HepG2 (cell line): Measurements from ENCODE around the gene PIK3C2B. TPM values are rescaled to one million over a fixed set of nuclear protein-coding genes. Genes with fewer than 3 reads are reported as not detected.
A peak's percentile ranks its signal among the peaks of the same experiment; 100 is the strongest.

Experiments
- CBX1 ChIP-seq: IDR thresholded peaks from one replicate; pipeline ENCODE4 v1.6.1; 2016; ENCODE audit warnings: antibody characterized with exemption, low read depth
- EED ChIP-seq: sonication (generic); formaldehyde crosslinking; IDR thresholded peaks from 2 replicates; pipeline ENCODE4 v1.5.0; 2020; ENCODE audit warnings: mild to moderate bottlenecking, missing genetic modification reagents
- ETV5 ChIP-seq: IDR thresholded peaks from 2 replicates; pipeline ENCODE4 v1.6.1; 2018; ENCODE audit warnings: missing biosample characterization, missing genetic modification reagents, inconsistent platforms, borderline replicate concordance
- ETV6 ChIP-seq: sonication (generic); formaldehyde crosslinking; conservative IDR thresholded peaks from 2 replicates; pipeline ENCODE4 v1.4.0; 2020; ENCODE audit warnings: missing genetic modification reagents
- FOXA3 ChIP-seq: IDR thresholded peaks from 2 replicates; pipeline ENCODE4 v1.6.1; 2016; ENCODE audit warnings: missing genetic modification reagents, missing compliant biosample characterization
- HNRNPH1 ChIP-seq: fragments of 200-400 bp; formaldehyde crosslinking; optimal IDR thresholded peaks from 2 replicates; pipeline ENCODE3; 2017; ENCODE audit warnings: mild to moderate bottlenecking, low read depth, low read length
- HNRNPLL ChIP-seq: fragments of 200-400 bp; formaldehyde crosslinking; IDR thresholded peaks from 2 replicates; pipeline ENCODE4 v1.6.1; 2017; ENCODE audit warnings: mild to moderate bottlenecking, low read depth, low read length; ENCODE audit not compliant: poor library complexity, severe bottlenecking
- ISL2 ChIP-seq: sonication (generic); formaldehyde crosslinking; IDR thresholded peaks from 2 replicates; pipeline ENCODE4 v1.5.0; 2020; ENCODE audit warnings: missing genetic modification reagents
- KDM5B ChIP-seq: sonication (generic); formaldehyde crosslinking; IDR thresholded peaks from 2 replicates; pipeline ENCODE4 v1.4.0; 2020; ENCODE audit warnings: missing genetic modification reagents, mild to moderate bottlenecking, borderline replicate concordance
- MAFG ChIP-seq: sonication (generic); formaldehyde crosslinking; IDR thresholded peaks from 2 replicates; pipeline ENCODE4 v1.5.1; 2020; ENCODE audit warnings: mild to moderate bottlenecking, missing genetic modification reagents
- MTA1 ChIP-seq: sonication (generic); formaldehyde crosslinking; IDR thresholded peaks from 2 replicates; pipeline ENCODE4 v1.4.0; 2020; ENCODE audit warnings: missing genetic modification reagents, mild to moderate bottlenecking, borderline replicate concordance
- MXI1 ChIP-seq: IDR thresholded peaks from 3 replicates; pipeline ENCODE4 v1.6.1; 2012; ENCODE audit warnings: low read depth, low read length, inconsistent platforms, borderline replicate concordance
- MZF1 ChIP-seq: sonication (generic); formaldehyde crosslinking; IDR thresholded peaks from 2 replicates; pipeline ENCODE4 v1.8.1; 2023; ENCODE audit warnings: mild to moderate bottlenecking, missing genetic modification reagents, borderline replicate concordance
- RBM39 ChIP-seq: fragments of 200-400 bp; formaldehyde crosslinking; IDR thresholded peaks from one replicate; pipeline ENCODE4 v1.6.1; 2018; ENCODE audit warnings: antibody characterized with exemption, mild to moderate bottlenecking, low read depth, low read length; ENCODE audit not compliant: poor library complexity, severe bottlenecking
- SALL2 ChIP-seq: sonication (generic); formaldehyde crosslinking; IDR thresholded peaks from 2 replicates; pipeline ENCODE4 v1.8.1; 2023; ENCODE audit warnings: mild to moderate bottlenecking, missing genetic modification reagents, inconsistent platforms
- SAP130 ChIP-seq: IDR thresholded peaks from 2 replicates; pipeline ENCODE4 v1.6.1; 2016; ENCODE audit warnings: low read depth
- ZKSCAN8 ChIP-seq: IDR thresholded peaks from 2 replicates; pipeline ENCODE4 v1.6.1; 2016; ENCODE audit warnings: borderline replicate concordance, missing genetic modification reagents, missing compliant biosample characterization
- ZNF274 ChIP-seq: sonication (generic); formaldehyde crosslinking; IDR thresholded peaks from 2 replicates; pipeline ENCODE4 v1.5.1; 2020; ENCODE audit warnings: mild to moderate bottlenecking, missing genetic modification reagents
- ZNF276 ChIP-seq: sonication (generic); formaldehyde crosslinking; IDR thresholded peaks from 2 replicates; pipeline ENCODE4 v1.4.0; 2020; ENCODE audit warnings: mild to moderate bottlenecking, low read depth, missing genetic modification reagents
- ZNF580 ChIP-seq: IDR thresholded peaks from 2 replicates; pipeline ENCODE4 v1.6.1; 2016; ENCODE audit warnings: low read depth, borderline replicate concordance
- ZNF652 ChIP-seq: IDR thresholded peaks from 2 replicates; pipeline ENCODE4 v1.6.1; 2016; ENCODE audit warnings: low read depth, borderline replicate concordance
- ZNF709 ChIP-seq: sonication (generic); formaldehyde crosslinking; IDR thresholded peaks from 2 replicates; pipeline ENCODE4 v1.5.0; 2020; ENCODE audit warnings: mild to moderate bottlenecking, missing genetic modification reagents
- ZNF879 ChIP-seq: sonication (generic); formaldehyde crosslinking; IDR thresholded peaks from 2 replicates; pipeline ENCODE4 v1.8.1; 2023; ENCODE audit warnings: missing genetic modification reagents
- polyA plus RNA-seq, 8 experiments: library from polyadenylated mRNA; depleted of rRNA in 3 of 8; stranded (reverse) in 7 of 8; unstranded in 1 of 8; fragments of >200 nt; fragmentation: Illumina TruSeq in 4 of 8; extraction: Trizol in 4 of 8; gene quantifications; 2 replicates each; pipeline versions ENCODE4 v1.2.1 to v1.2.3, GENCODE V29; 2011 to 2016; ENCODE audit warnings: low read depth in 4 of 8, missing spikeins in 1 of 8, mixed read lengths in 1 of 8; ENCODE audit not compliant: insufficient read depth in 1 of 8
- total RNA-seq, 5 experiments: library from RNA; depleted of rRNA; stranded (reverse); fragments of >200 nt; fragmentation: Illumina TruSeq; extraction: Trizol; gene quantifications; 2 replicates each; pipeline ENCODE4 v1.2.3, GENCODE V29; 2016; ENCODE audit warnings: low read depth in 1 of 5
- TF ChIP-seq, protein P1 (sequence below): sonication (generic); formaldehyde crosslinking; conservative IDR thresholded peaks from 2 replicates; pipeline ENCODE4 v1.4.0; 2020; ENCODE audit warnings: mild to moderate bottlenecking, missing genetic modification reagents, moderate library complexity
- TF ChIP-seq, protein P2 (sequence below): sonication (generic); formaldehyde crosslinking; IDR thresholded peaks from 2 replicates; pipeline ENCODE4 v1.4.0; 2020; ENCODE audit warnings: mild to moderate bottlenecking, missing genetic modification reagents

Gene PIK3C2B
- total and polyA plus RNA-seq, 2 of the 13 experiments (the other 11 are each of a cell fraction or from before 2014, with no cell fraction given): 3.4 to 4.5 TPM

DNA sequence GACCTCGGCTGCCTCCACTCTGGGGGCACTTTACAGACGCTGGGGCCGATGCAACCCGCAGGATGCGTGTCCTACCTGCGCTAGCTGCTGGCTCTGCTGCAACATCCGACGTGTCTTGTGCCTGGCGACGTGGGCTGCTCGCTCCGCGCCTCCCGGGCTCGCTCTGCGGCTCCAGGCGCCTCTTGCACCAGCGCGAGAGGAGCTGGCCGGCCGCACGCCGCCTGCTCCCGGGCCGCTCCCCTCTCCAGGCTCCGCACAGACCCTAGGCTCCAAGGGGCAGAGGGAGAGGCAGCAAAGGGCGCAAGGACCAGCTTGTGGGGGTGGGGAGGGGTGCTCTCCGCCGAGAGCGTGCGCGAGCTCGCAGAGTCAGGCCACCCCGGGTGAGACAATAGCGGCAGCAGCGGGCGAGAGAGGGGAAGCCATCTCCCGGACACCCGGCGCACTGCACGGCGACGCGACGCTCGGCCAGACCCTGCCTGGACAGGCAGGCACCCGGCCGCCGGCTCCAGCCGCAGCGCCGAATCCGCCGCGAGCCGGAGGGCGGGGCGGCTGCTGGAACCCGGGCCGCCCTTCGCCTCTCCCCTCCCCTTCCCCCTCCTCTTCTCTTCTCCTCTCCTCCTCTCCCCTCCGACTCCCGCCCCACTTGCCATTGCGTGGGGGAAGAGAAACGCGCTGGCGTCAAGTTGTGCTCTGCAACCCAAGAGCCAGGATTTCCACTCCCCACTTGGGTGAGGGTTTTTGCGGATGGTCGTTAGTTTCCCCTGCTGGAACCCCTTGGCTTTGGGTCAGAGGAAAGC, at the start of gene PIK3C2B (continued):
- TF ChIP-seq ISL2 (CRISPR knock-in tag) (no peak), ETV5 (CRISPR knock-in tag) (peak; percentile 20; the same call in 1 of the 2 replicates), SALL2 (CRISPR knock-in tag) (peak; percentile 87; the same call in 1 of the 2 replicates), SAP130 (peak; percentile 70; the same call in 1 of the 2 replicates), ZNF709 (CRISPR knock-in tag) (peak; percentile 60; the same call in 1 of the 2 replicates), ZNF580 (CRISPR knock-in tag) (peak; percentile 70), ZNF652 (no peak), CBX1 (no peak), MTA1 (CRISPR knock-in tag) (peak; percentile 67; the same call in 1 of the 2 replicates), FOXA3 (peak; percentile 54), RBM39 (peak; percentile 55), KDM5B (CRISPR knock-in tag) (peak; percentile 92), MXI1 (peak; percentile 68; the same call in 1 of the 3 replicates), HNRNPH1 (no peak), MZF1 (CRISPR knock-in tag) (no peak), MAFG (CRISPR knock-in tag) (no peak), ZKSCAN8 (CRISPR knock-in tag) (0 out of 2 replicates have a peak, but pooled peaks have one; percentile 60), ZNF274 (peak; percentile 71; the same call in 1 of the 2 replicates), EED (no peak), ETV6 (0 out of 2 replicates have a peak, but pooled peaks have one; percentile 68), ZNF879 (no peak), HNRNPLL (peak; percentile 90), ZNF276 (CRISPR knock-in tag) (no peak)
- TF ChIP-seq, protein P1, sequence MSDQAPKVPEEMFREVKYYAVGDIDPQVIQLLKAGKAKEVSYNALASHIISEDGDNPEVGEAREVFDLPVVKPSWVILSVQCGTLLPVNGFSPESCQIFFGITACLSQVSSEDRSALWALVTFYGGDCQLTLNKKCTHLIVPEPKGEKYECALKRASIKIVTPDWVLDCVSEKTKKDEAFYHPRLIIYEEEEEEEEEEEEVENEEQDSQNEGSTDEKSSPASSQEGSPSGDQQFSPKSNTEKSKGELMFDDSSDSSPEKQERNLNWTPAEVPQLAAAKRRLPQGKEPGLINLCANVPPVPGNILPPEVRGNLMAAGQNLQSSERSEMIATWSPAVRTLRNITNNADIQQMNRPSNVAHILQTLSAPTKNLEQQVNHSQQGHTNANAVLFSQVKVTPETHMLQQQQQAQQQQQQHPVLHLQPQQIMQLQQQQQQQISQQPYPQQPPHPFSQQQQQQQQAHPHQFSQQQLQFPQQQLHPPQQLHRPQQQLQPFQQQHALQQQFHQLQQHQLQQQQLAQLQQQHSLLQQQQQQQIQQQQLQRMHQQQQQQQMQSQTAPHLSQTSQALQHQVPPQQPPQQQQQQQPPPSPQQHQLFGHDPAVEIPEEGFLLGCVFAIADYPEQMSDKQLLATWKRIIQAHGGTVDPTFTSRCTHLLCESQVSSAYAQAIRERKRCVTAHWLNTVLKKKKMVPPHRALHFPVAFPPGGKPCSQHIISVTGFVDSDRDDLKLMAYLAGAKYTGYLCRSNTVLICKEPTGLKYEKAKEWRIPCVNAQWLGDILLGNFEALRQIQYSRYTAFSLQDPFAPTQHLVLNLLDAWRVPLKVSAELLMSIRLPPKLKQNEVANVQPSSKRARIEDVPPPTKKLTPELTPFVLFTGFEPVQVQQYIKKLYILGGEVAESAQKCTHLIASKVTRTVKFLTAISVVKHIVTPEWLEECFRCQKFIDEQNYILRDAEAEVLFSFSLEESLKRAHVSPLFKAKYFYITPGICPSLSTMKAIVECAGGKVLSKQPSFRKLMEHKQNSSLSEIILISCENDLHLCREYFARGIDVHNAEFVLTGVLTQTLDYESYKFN (CRISPR knock-in tag): no peak; the same call in 1 of the 2 replicates
- TF ChIP-seq, protein P2, sequence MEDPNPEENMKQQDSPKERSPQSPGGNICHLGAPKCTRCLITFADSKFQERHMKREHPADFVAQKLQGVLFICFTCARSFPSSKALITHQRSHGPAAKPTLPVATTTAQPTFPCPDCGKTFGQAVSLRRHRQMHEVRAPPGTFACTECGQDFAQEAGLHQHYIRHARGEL: peak; percentile 86
